A549 (cell line): Measurements from ENCODE around the gene MANSC1. TPM values are rescaled to one million over a fixed set of nuclear protein-coding genes. Genes with fewer than 3 reads are reported as not detected.
"Not testable (repeated sequence)": the region's sequence is repeated elsewhere in the genome, so short reads cannot be mapped to it uniquely, and the experiment has no call there.

Source experiments
- ATAC-seq, 2 experiments: fragments of 200-7000 bp in 1 of 2; fragments of >200 bp in 1 of 2; cut with Nextera tagmentation in 1 of 2; cut with Tn5 transposase in 1 of 2; 3 replicates each; pipeline versions ENCODE4 v1.8.0 to v1.9.1; 2018 to 2020; ENCODE audit warnings: mild to moderate bottlenecking in 1 of 2, moderate library complexity in 1 of 2
- CTCF ChIA-PET: fragments of 300-600 bp; sonication (Branson Sonifier 250); formaldehyde crosslinking; extraction: SDS; loops from one replicate; lab custom pipeline; 2021; ENCODE audit warnings: antibody characterized with exemption, inconsistent platforms; lab: Yijun Ruan, JAX
- POLR2A ChIA-PET: fragments of 350-600 bp; formaldehyde crosslinking; extraction: SDS; loops from one replicate; lab custom pipeline; 2021; ENCODE audit warnings: antibody characterized with exemption, inconsistent platforms; lab: Yijun Ruan, JAX
- DNase-seq, 2 experiments: peaks; one replicate each; pipeline versions ENCODE4 v3.0.0 to v3.0.0-alpha.2; 2011 to 2016; ENCODE audit warnings: low read depth in 1 of 2, low spot score in 1 of 2
- FAIRE-seq: peaks from 2 replicates; lab custom pipeline; 2011; peaks lifted over from hg19 to GRCh38; lab: Jason Lieb, UNC
- H3K27ac ChIP-seq, 2 experiments: fragments of >200 bp; sonication (Bioruptor Twin); formaldehyde crosslinking; 3 replicates each; pipeline ENCODE4 v1.5.1; 2016 to 2017
- H3K4me1 ChIP-seq: fragments of >200 bp; sonication (Bioruptor Twin); formaldehyde crosslinking; 3 replicates; pipeline ENCODE4 v1.6.1; 2016
- H3K4me2 ChIP-seq: fragments of >200 bp; sonication (Bioruptor Twin); formaldehyde crosslinking; 3 replicates; pipeline ENCODE4 v1.6.1; 2016
- H3K4me3 ChIP-seq: fragments of >200 bp; sonication (Bioruptor Twin); formaldehyde crosslinking; 3 replicates; pipeline ENCODE4 v1.5.1; 2016
- H3K9me3 ChIP-seq: fragments of >200 bp; sonication (Bioruptor Twin); formaldehyde crosslinking; 3 replicates; pipeline ENCODE4 v1.6.1; 2016
- CBX8 ChIP-seq: fragments of 200-600 bp; sonication (generic); IDR thresholded peaks from 2 replicates; pipeline ENCODE4 v1.6.1; 2016
- FOSL2 ChIP-seq, 2 experiments: fragments of 450-650 bp in 1 of 2; fragments of >200 bp in 1 of 2; sonication (Bioruptor Twin) in 1 of 2; formaldehyde crosslinking; IDR thresholded peaks; 2 replicates each; pipeline versions ENCODE4 v1.5.0 to v1.6.1; 2016 to 2020; ENCODE audit warnings: mild to moderate bottlenecking in 1 of 2, moderate library complexity in 1 of 2
- HDAC2 ChIP-seq: fragments of 200-600 bp; sonication (generic); IDR thresholded peaks from 2 replicates; pipeline ENCODE4 v1.6.1; 2016
- HOXB13 ChIP-seq: fragments of 250-450 bp; sonication (Bioruptor Pico); IDR thresholded peaks from 2 replicates; pipeline ENCODE4 v1.5.0; 2020; ENCODE audit warnings: low read depth, mild to moderate bottlenecking, moderate library complexity
- HOXB5 ChIP-seq: fragments of 250-450 bp; sonication (Bioruptor Pico); IDR thresholded peaks from 2 replicates; pipeline ENCODE4 v1.5.0; 2020; ENCODE audit warnings: mild to moderate bottlenecking, moderate library complexity
- JUN ChIP-seq, 2 experiments: fragments of >200 bp; sonication (Bioruptor Twin); formaldehyde crosslinking; IDR thresholded peaks; 2 replicates in 1 of 2; 3 replicates in 1 of 2; pipeline ENCODE4 v1.6.1; 2016 to 2017
- JUNB ChIP-seq: fragments of >200 bp; sonication (Bioruptor Twin); formaldehyde crosslinking; IDR thresholded peaks from 2 replicates; pipeline ENCODE4 v1.6.1; 2016
- KDM5A ChIP-seq: fragments of 200-600 bp; sonication (generic); IDR thresholded peaks from 2 replicates; pipeline ENCODE4 v1.6.1; 2016; ENCODE audit warnings: antibody characterized with exemption, mild to moderate bottlenecking
- MAZ ChIP-seq: fragments of 150-350 bp; IDR thresholded peaks from 2 replicates; pipeline ENCODE4 v1.6.1; 2014; ENCODE audit warnings: antibody characterized with exemption, low read depth, low read length, borderline replicate concordance
- NR3C1 ChIP-seq: fragments of >200 bp; sonication (Bioruptor Twin); formaldehyde crosslinking; IDR thresholded peaks from 3 replicates; pipeline ENCODE4 v1.6.1; 2017
- PBX3 ChIP-seq: IDR thresholded peaks from 2 replicates; pipeline ENCODE4 v1.6.1; 2012
- RCOR1 ChIP-seq: fragments of 150-350 bp; IDR thresholded peaks from 2 replicates; pipeline ENCODE4 v1.6.1; 2014; ENCODE audit warnings: antibody characterized with exemption, low read length, low read depth
- REST ChIP-seq: fragments of 200-600 bp; sonication (generic); IDR thresholded peaks from 2 replicates; pipeline ENCODE4 v1.6.1; 2016; ENCODE audit warnings: antibody characterized with exemption, mild to moderate bottlenecking, moderate library complexity
- SMC3 ChIP-seq: fragments of >200 bp; sonication (Bioruptor Twin); formaldehyde crosslinking; IDR thresholded peaks from 3 replicates; pipeline ENCODE4 v1.6.1; 2018; ENCODE audit warnings: inconsistent platforms
- TP53 ChIP-seq: fragments of 250-450 bp; sonication (Bioruptor Pico); IDR thresholded peaks from 2 replicates; pipeline ENCODE4 v1.5.0; 2021; ENCODE audit warnings: mild to moderate bottlenecking, moderate library complexity
- ZFP36 ChIP-seq: fragments of 450-650 bp; IDR thresholded peaks from 2 replicates; pipeline ENCODE4 v1.6.1; 2014; ENCODE audit warnings: borderline replicate concordance; ENCODE audit not compliant: partially characterized antibody
- ZSCAN20 ChIP-seq: fragments of 250-450 bp; sonication (Bioruptor Pico); IDR thresholded peaks from 2 replicates; pipeline ENCODE4 v1.8.0; 2022; ENCODE audit warnings: mild to moderate bottlenecking, moderate library complexity
- WGBS: methylation state at CpG from one replicate; pipeline ENCODE4 v1.1.6; 2017; ENCODE audit errors: missing lambda C conversion rate; 5-methylcytosine and 5-hydroxymethylcytosine counted together
- polyA plus RNA-seq, 4 experiments: library from polyadenylated mRNA; depleted of rRNA in 3 of 4; stranded (reverse); fragments of >200 nt; fragmentation: RNase III in 1 of 4; extraction: RNeasy Plus Mini Kit Qiagen cat#74134 plus additional on column Dnase treatment in 1 of 4; gene quantifications; 2 replicates in 3 of 4; 3 replicates in 1 of 4; pipeline ENCODE4 v1.2.3, GENCODE V29; 2011 to 2017
- TF ChIP-seq, protein P1 (sequence below): fragments of >200 bp; sonication (Bioruptor Twin); formaldehyde crosslinking; IDR thresholded peaks from 2 replicates; pipeline ENCODE4 v1.6.1; 2016
- TF ChIP-seq, protein P2 (sequence below): fragments of 250-450 bp; sonication (Bioruptor Pico); IDR thresholded peaks from 2 replicates; pipeline ENCODE4 v1.5.0; 2020; ENCODE audit warnings: low read depth, mild to moderate bottlenecking, moderate library complexity

The MANSC1 gene
- polyA plus RNA-seq, 2 of the 4 experiments (the other 2 are of a cell fraction), result 3.7 to 3.9 TPM

DNA sequence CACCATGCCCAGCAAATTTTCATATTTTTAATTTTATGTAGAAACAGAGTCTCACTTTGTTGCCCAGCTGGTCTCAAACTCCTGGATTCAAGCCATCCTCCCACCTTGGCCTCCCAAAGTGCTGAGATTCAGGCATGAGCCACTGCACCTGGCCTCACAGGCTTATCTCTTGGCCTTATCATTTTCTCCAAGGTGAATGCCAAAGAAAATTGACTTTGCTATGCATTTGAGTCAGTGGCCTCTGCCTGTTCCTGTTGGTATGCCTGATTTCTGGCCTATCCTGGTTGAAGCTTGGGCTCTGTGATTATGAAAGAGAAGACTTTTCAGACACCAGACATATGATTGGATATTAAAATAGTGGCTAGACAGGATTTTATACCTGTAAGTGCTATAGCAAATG is 34.2 kb downstream of the MANSC1 start:
- TF ChIP-seq KDM5A (no peak), SMC3 (no peak), HOXB13 (CRISPR knock-in tag) (no peak), REST (no peak), CBX8 (no peak), HOXB5 (no peak), NR3C1 (no peak), JUNB (no peak), RCOR1 (no peak), ZFP36 (no peak), HDAC2 (no peak), JUN (IDR thresholded peaks at IDR 0.05) (no peak), TP53 (no peak), FOSL2 (IDR thresholded peaks at IDR 0.05) (no peak), FOSL2 (CRISPR knock-in tag; IDR thresholded peaks at IDR 0.05) (no peak), PBX3 (no peak), MAZ (no peak), ZSCAN20 (CRISPR knock-in tag) (no peak)
- TF ChIP-seq, protein P1, sequence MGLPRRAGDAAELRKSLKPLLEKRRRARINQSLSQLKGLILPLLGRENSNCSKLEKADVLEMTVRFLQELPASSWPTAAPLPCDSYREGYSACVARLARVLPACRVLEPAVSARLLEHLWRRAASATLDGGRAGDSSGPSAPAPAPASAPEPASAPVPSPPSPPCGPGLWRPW, result no peak
- TF ChIP-seq, protein P2, sequence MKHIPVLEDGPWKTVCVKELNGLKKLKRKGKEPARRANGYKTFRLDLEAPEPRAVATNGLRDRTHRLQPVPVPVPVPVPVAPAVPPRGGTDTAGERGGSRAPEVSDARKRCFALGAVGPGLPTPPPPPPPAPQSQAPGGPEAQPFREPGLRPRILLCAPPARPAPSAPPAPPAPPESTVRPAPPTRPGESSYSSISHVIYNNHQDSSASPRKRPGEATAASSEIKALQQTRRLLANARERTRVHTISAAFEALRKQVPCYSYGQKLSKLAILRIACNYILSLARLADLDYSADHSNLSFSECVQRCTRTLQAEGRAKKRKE (CRISPR knock-in tag), result no peak
- no peak for FAIRE-seq
- no peak overlapping the region for H3K4me3 ChIP-seq
- POLR2A ChIA-PET, result interaction anchor here (1.0 kb wide), 1 partner anchor 49 kb away, joined by 3 read pairs; the partner anchor contains the start of gene LRP6
- CTCF ChIA-PET, result interaction anchor here (1.0 to 2.2 kb wide), 3 partner anchors 11 to 230 kb away, joined by 3 to 11 read pairs (median 3); no protein-coding TSS in a partner anchor
- H3K4me1 ChIP-seq, result peaks cover 15% of the 10 kb centered on the region
- H3K27ac ChIP-seq, result no peak overlapping the region
- H3K9me3 ChIP-seq, result no peaks in the 10 kb centered on the region
- no peak overlapping the region for H3K4me2 ChIP-seq
- DNase-seq, result no peak
- ATAC-seq, result no peak

- not testable (repeated sequence) for FAIRE-seq
Observed at GRCh38 chr12:12310695-12311094, 39.3 kb downstream of the MANSC1 start.

More at GRCh38 chr12:12310695-12311094, 39.3 kb downstream of the MANSC1 start:
- DNase-seq, H3K4me1 ChIP-seq, ATAC-seq, H3K27ac ChIP-seq, H3K9me3 ChIP-seq, H3K4me2 ChIP-seq, H3K4me3 ChIP-seq: not testable (repeated sequence)
- ChIA-PET CTCF (interaction anchor here (0.6 to 1.7 kb wide), 4 partner anchors 13 to 1539 kb away, joined by 3 to 6 read pairs (median 4); no protein-coding TSS in a partner anchor), POLR2A (interaction anchor here (0.8 kb wide), 1 partner anchor 44 kb away, joined by 3 read pairs; the partner anchor contains the start of gene LRP6)
- WGBS, result 84% methylated on average over 10 of the region's 10 CpGs
